Measurements from ENCODE around the gene RPS27A. TPM values are rescaled to one million over a fixed set of nuclear protein-coding genes. Genes with fewer than 3 reads are reported as not detected.
"Not testable (repeated sequence)": the region's sequence is repeated elsewhere in the genome, so short reads cannot be mapped to it uniquely, and the experiment has no call there.

RPS27A gene
- total RNA-seq, 1 experiment from 2014 or later = 747 TPM

DNA sequence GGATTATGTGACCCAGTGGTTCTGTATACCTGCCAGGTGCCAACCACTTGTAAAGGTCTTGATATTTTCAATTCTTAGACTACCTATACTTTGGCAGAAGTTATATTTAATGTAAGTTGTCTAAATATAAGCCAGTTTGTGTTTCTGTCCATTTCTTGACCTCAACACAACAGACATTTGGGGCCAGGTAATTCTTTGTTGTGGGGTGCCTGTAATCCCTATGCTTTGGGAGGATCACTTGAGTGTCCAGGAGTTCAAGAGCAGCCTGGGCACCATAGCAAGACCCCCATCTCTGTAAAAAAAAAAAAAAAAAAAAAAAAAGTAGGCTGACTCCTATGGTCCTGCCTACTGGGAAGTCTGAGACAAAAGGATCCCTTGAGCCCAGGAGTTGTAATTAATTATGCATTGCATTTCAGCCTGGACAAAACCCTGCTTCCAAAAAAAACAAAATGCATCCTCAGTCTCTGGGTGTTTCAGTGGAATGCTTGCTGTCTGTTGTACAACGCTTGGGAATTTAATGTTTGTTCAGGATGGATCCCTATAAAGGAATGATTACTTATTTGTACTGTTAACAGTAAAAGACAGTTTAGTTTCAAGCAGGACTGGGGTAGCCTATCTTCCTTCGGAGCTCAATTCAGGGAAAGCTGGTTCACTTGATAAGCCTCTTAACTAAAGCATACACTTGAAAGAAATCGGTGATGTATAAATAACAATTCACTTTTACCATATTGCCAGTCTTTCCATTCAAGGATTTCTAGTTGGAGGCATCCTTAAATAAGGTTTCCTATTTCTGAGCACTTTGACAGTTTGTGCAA is 3.4 kb downstream of the RPS27A start:
- CTCF ChIA-PET = no interaction called here
- peaks cover 69% of the 10 kb centered on the region for H3K36me3 Mint-ChIP-seq (ENCODE audit: insufficient read depth, unreplicated experiment)
- TF ChIP-seq CTCF (IDR thresholded peaks at IDR 0.05; ENCODE audit: unreplicated experiment) = no peak
- H3K4me3 Mint-ChIP-seq (ENCODE audit: low read depth, unreplicated experiment) = no peak overlapping the region
- no peak for DNase-seq
- no peaks in the 10 kb centered on the region for H3K27me3 Mint-ChIP-seq (ENCODE audit: unreplicated experiment)
- intact Hi-C loops (cut with micrococcal nuclease; ENCODE audit: unreplicated experiment) = loop anchor here (10.0 kb wide), 2 partner anchors 199 to 279 kb away; partner anchors contain the start of gene CFAP36
- H3K4me1 Mint-ChIP-seq (ENCODE audit: low read depth, unreplicated experiment) = peaks cover 6% of the 10 kb centered on the region
- no TSS peak for BruUV-seq (replicated peaks)
- H3K27ac Mint-ChIP-seq (ENCODE audit: unreplicated experiment) = no peak overlapping the region
- no peaks in the 10 kb centered on the region for H3K9me3 Mint-ChIP-seq (ENCODE audit: low read depth, unreplicated experiment)

DNA sequence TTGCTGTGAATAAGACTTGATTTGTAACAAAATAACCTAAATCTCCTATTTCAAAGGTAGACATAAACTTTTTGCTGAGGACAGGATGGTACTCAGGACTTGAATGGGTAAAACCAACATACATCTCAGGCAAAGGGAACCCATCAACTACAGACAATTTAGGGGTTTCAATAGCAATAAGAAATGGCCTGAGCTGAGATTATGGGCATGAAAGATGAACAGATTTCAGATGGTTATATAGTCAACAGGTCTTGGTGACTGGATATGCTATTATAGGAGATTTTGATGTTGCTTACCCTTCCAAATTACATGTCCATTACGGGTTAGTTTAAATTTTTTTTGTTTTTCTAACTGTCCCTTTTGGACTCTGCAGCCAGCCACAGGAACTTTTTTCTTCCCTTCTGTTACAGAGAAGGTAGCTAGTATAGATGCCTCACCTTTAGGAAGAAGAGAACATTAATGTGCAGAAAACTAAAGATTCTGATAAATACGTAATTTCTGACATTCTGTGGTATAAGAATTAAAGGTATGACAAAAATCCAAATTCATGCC is 4.6 kb downstream of the RPS27A start:
- intact Hi-C loops (cut with micrococcal nuclease; ENCODE audit: unreplicated experiment) = loop anchor here (10.0 kb wide), 2 partner anchors 198 to 278 kb away; partner anchors contain the start of gene CFAP36
- DNase-seq = no peak
- CTCF ChIA-PET = interaction anchor here (0.7 kb wide), 1 partner anchor 309 kb away, joined by 4 read pairs; no protein-coding TSS in a partner anchor
- Mint-ChIP-seq H3K4me3 (ENCODE audit: low read depth, unreplicated experiment) (no peak overlapping the region), H3K36me3 (ENCODE audit: insufficient read depth, unreplicated experiment) (peaks cover 58% of the 10 kb centered on the region), H3K27me3 (ENCODE audit: unreplicated experiment) (no peaks in the 10 kb centered on the region), H3K27ac (ENCODE audit: unreplicated experiment) (no peak overlapping the region), H3K4me1 (ENCODE audit: low read depth, unreplicated experiment) (no peaks in the 10 kb centered on the region), H3K9me3 (ENCODE audit: low read depth, unreplicated experiment) (no peaks in the 10 kb centered on the region)
- no TSS peak for BruUV-seq (replicated peaks)
- TF ChIP-seq CTCF (IDR thresholded peaks at IDR 0.05; ENCODE audit: unreplicated experiment) = no peak

- TF ChIP-seq CTCF (IDR thresholded peaks at IDR 0.05; ENCODE audit: unreplicated experiment) = no peak
- Mint-ChIP-seq H3K27me3 (ENCODE audit: unreplicated experiment) (no peaks in the 10 kb centered on the region), H3K4me3 (ENCODE audit: low read depth, unreplicated experiment) (no peak overlapping the region), H3K4me1 (ENCODE audit: low read depth, unreplicated experiment) (no peaks in the 10 kb centered on the region), H3K36me3 (ENCODE audit: insufficient read depth, unreplicated experiment) (peaks cover 31% of the 10 kb centered on the region), H3K9me3 (ENCODE audit: low read depth, unreplicated experiment) (no peaks in the 10 kb centered on the region), H3K27ac (ENCODE audit: unreplicated experiment) (no peak overlapping the region)
- intact Hi-C loops (cut with micrococcal nuclease; ENCODE audit: unreplicated experiment) = loop anchor here (10.0 kb wide), 2 partner anchors 195 to 275 kb away; partner anchors contain the start of gene CFAP36
- DNase-seq = no peak
- no TSS peak for BruUV-seq (replicated peaks)
- CTCF ChIA-PET = no interaction called here
Observed at GRCh38 chr2:55239656-55240222, 7.3 kb downstream of the RPS27A start.

GRCh38 chr2:55241582-55241981 is 9.1 kb downstream of the RPS27A start:
- H3K4me1 Mint-ChIP-seq (ENCODE audit: low read depth, unreplicated experiment); BruUV-seq (replicated peaks); H3K27me3 Mint-ChIP-seq (ENCODE audit: unreplicated experiment); DNase-seq; H3K27ac Mint-ChIP-seq (ENCODE audit: unreplicated experiment); intact Hi-C loops (cut with micrococcal nuclease; ENCODE audit: unreplicated experiment); CTCF ChIA-PET; H3K4me3 Mint-ChIP-seq (ENCODE audit: low read depth, unreplicated experiment); H3K9me3 Mint-ChIP-seq (ENCODE audit: low read depth, unreplicated experiment): not testable (repeated sequence)
- H3K36me3 Mint-ChIP-seq (ENCODE audit: insufficient read depth, unreplicated experiment) = peaks cover 22% of the 10 kb centered on the region
